OCI-LY1 (cell line): ENCODE results near the gene WHRN.

Experiments
- CTCF ChIP-seq: fragments of 200-600 bp; sonication (generic), shearing (Covaris generic); IDR thresholded peaks from 2 replicates; pipeline ENCODE4 v1.5.1; 2017; ENCODE audit warnings: mild to moderate bottlenecking, antibody characterized with exemption, low read length, moderate library complexity, mixed read lengths
- EZH2 ChIP-seq: fragments of 200-600 bp; sonication (generic), shearing (Covaris generic); IDR thresholded peaks from 2 replicates; pipeline ENCODE4 v1.8.0; 2017; ENCODE audit warnings: borderline replicate concordance, mixed run types, mild to moderate bottlenecking, antibody characterized with exemption, low read length, moderate library complexity, mixed read lengths

GRCh38 chr9:114481789-114482188 lies 23.5 kb downstream of the WHRN start:
- TF ChIP-seq CTCF, result no peak
- TF ChIP-seq EZH2, result no peak
